PC-3 (cell line): ENCODE measurements around the gene ST14.

Source experiments
- CTCF ChIP-seq: fragments of 300-600 bp; sonication (generic); conservative IDR thresholded peaks from 2 replicates; pipeline ENCODE4 v1.5.1; 2017; ENCODE audit warnings: antibody characterized with exemption, low read depth, mild to moderate bottlenecking, low read length
- EZH2phosphoT487 ChIP-seq: fragments of 300-600 bp; sonication (generic); IDR thresholded peaks from 2 replicates; pipeline ENCODE4 v1.6.1; 2018; ENCODE audit warnings: mild to moderate bottlenecking, antibody characterized with exemption, low read length, borderline replicate concordance

GRCh38 chr11:130171534-130171933, 12.0 kb downstream of the ST14 start:
- no peak for TF ChIP-seq CTCF
- no peak for TF ChIP-seq EZH2phosphoT487
